GM23338 (cell line): ENCODE measurements around the gene WIPI1. TPM values are rescaled to one million over a fixed set of nuclear protein-coding genes. Genes with fewer than 3 reads are reported as not detected.
"Not testable (repeated sequence)": the region's sequence is repeated elsewhere in the genome, so short reads cannot be mapped to it uniquely, and the experiment has no call there.

Experiments
- ATAC-seq: fragments of 200-7000 bp; cut with Tn5 transposase; 3 replicates; pipeline ENCODE4 v1.9.1; 2020
- DNase-seq: peaks from one replicate; pipeline ENCODE4 v3.0.0-alpha.2; 2015; ENCODE audit warnings: low spot score
- H2AFZ ChIP-seq: fragments of 200-600 bp; sonication (generic); 2 replicates; pipeline ENCODE4 v1.8.0; 2016; ENCODE audit warnings: antibody characterized with exemption, mild to moderate bottlenecking, moderate library complexity
- H3F3A ChIP-seq: fragments of 200-600 bp; sonication (generic); replicated peaks from 2 replicates; pipeline ENCODE4 v1.8.0; 2017; ENCODE audit warnings: antibody characterized with exemption, mixed run types, low read depth
- H3K27ac ChIP-seq: fragments of 200-600 bp; sonication (generic); 2 replicates; pipeline ENCODE4 v1.6.1; 2016; ENCODE audit warnings: low read depth
- H3K27me3 ChIP-seq: fragments of 200-600 bp; sonication (generic); 2 replicates; pipeline ENCODE4 v1.8.0; 2016; ENCODE audit warnings: mild to moderate bottlenecking, mixed run types, moderate library complexity; ENCODE audit not compliant: insufficient read depth
- H3K36me3 ChIP-seq: fragments of 200-600 bp; sonication (generic); 2 replicates; pipeline ENCODE4 v1.8.0; 2016; ENCODE audit warnings: mild to moderate bottlenecking; ENCODE audit not compliant: insufficient read depth
- H3K4me1 ChIP-seq: fragments of 200-600 bp; sonication (generic); 2 replicates; pipeline ENCODE4 v1.8.0; 2016; ENCODE audit warnings: mild to moderate bottlenecking, moderate library complexity; ENCODE audit not compliant: insufficient read depth
- H3K4me2 ChIP-seq: fragments of 200-600 bp; sonication (generic); 2 replicates; pipeline ENCODE4 v1.7.1; 2017; ENCODE audit warnings: mixed run types
- H3K4me3 ChIP-seq: fragments of 200-600 bp; sonication (generic); 2 replicates; pipeline ENCODE4 v1.6.1; 2016; ENCODE audit warnings: mixed run types
- H3K79me2 ChIP-seq: fragments of 200-600 bp; sonication (generic); replicated peaks from 2 replicates; pipeline ENCODE4 v1.8.0; 2017; ENCODE audit warnings: mild to moderate bottlenecking; ENCODE audit not compliant: insufficient read depth
- H3K9me2 ChIP-seq: fragments of 200-600 bp; sonication (generic); 2 replicates; pipeline ENCODE4 v1.8.0; 2017; ENCODE audit not compliant: insufficient read depth
- H4K20me1 ChIP-seq: fragments of 200-600 bp; sonication (generic); replicated peaks from 2 replicates; pipeline ENCODE4 v1.8.0; 2017; ENCODE audit warnings: mild to moderate bottlenecking; ENCODE audit not compliant: insufficient read depth
- H3K27ac Mint-ChIP-seq: 2 replicates; pipeline ENCODE4 v1.8.0; 2020; ENCODE audit warnings: inconsistent platforms, mild to moderate bottlenecking, moderate library complexity, mixed read lengths
- H3K27me3 Mint-ChIP-seq: 3 replicates; pipeline ENCODE4 v1.8.0; 2022; ENCODE audit warnings: low read depth, mild to moderate bottlenecking, moderate library complexity, mixed read lengths, inconsistent platforms; ENCODE audit not compliant: insufficient read depth, poor library complexity
- H3K36me3 Mint-ChIP-seq: 3 replicates; pipeline ENCODE4 v1.8.0; 2021; ENCODE audit warnings: low read depth, mild to moderate bottlenecking, inconsistent platforms, moderate library complexity, mixed read lengths
- H3K4me1 Mint-ChIP-seq: 3 replicates; pipeline ENCODE4 v1.8.0; 2020; ENCODE audit warnings: mild to moderate bottlenecking, inconsistent platforms, mixed read lengths
- H3K4me3 Mint-ChIP-seq: 3 replicates; pipeline ENCODE4 v1.8.0; 2021; ENCODE audit warnings: moderate library complexity, mild to moderate bottlenecking, inconsistent platforms, mixed read lengths
- H3K9me3 Mint-ChIP-seq: 3 replicates; pipeline ENCODE4 v1.8.0; 2020; ENCODE audit warnings: moderate library complexity, mild to moderate bottlenecking, inconsistent platforms, mixed read lengths
- POLR2AphosphoS5 ChIP-seq: IDR thresholded peaks from 2 replicates; pipeline ENCODE4 v1.6.1; 2016; ENCODE audit warnings: antibody characterized with exemption, low read depth
- STAT1 ChIP-seq: IDR thresholded peaks from one replicate; pipeline ENCODE4 v1.6.1; 2016; ENCODE audit warnings: antibody characterized with exemption; ENCODE audit not compliant: unreplicated experiment
- ZNF331 ChIP-seq: fragments of 250-450 bp; sonication (Bioruptor Pico); IDR thresholded peaks from 2 replicates; pipeline ENCODE4 v1.5.0; 2020; ENCODE audit warnings: low read depth, mild to moderate bottlenecking, moderate library complexity
- microRNA counts: library from miRNA; unstranded; fragments of <30 nt; microRNA quantifications from one replicate; lab custom pipeline; 2017
- microRNA-seq: library from miRNA; unstranded; fragments of <30 nt; microRNA quantifications from one replicate; pipeline ENCODE4, GENCODE V29; 2017
- polyA plus RNA-seq: library from polyadenylated mRNA; unstranded; fragments of >200 nt; fragmentation: Nextera tagmentation; extraction: Ambion mirVana; gene quantifications from 2 replicates; pipeline ENCODE4 v1.2.1, GENCODE V29; 2016
- small RNA-seq: library from RNA; depleted of rRNA; stranded (forward); fragments of <200 nt; gene quantifications from one replicate; pipeline ENCODE3, GENCODE V24; 2014; ENCODE audit warnings: low replicate concordance
- total RNA-seq: library from RNA; depleted of rRNA; stranded (reverse); fragments of >200 nt; shearing (Covaris generic); gene quantifications from 2 replicates; pipeline ENCODE4 v1.2.3, GENCODE V29; 2014; rRNA removed
- TF ChIP-seq, protein P1 (sequence below): IDR thresholded peaks from one replicate; pipeline ENCODE4 v1.6.1; 2018; ENCODE audit warnings: antibody characterized with exemption; ENCODE audit not compliant: unreplicated experiment

The WIPI1 gene
- total and polyA plus RNA-seq, 2 experiments from 2014 or later: 24.1 to 29.3 TPM

DNA sequence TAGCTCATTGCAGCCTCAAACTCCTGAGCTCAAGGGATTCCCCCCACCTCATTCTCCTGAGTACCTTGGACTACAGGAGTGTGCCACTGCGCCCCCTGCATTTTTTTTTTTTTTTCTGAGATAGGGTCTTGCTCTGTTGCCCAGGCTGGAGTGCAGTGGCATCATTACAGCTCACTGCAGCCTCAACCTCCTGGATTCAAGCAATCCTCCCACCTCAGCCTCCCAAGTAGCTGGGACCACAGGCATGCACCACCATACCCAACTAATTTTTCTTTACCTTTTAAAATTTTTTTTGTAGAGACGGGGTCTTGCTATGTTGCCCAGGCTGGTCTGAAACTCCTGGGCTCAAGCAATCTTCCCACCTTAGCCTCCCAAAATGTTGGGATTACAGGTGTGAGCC, 81.1 kb downstream of the WIPI1 start:
- H3K4me1 ChIP-seq: peaks cover 20% of the 10 kb centered on the region
- not testable (repeated sequence) for H3K79me2 ChIP-seq, DNase-seq, H3K9me2 ChIP-seq, H3F3A ChIP-seq, ATAC-seq, H2AFZ ChIP-seq, H3K27ac ChIP-seq, H3K36me3 Mint-ChIP-seq, H3K4me3 ChIP-seq, H3K9me3 Mint-ChIP-seq, H3K27ac Mint-ChIP-seq, H4K20me1 ChIP-seq, H3K4me2 ChIP-seq, H3K4me3 Mint-ChIP-seq, H3K27me3 Mint-ChIP-seq, H3K27me3 ChIP-seq, H3K36me3 ChIP-seq
- H3K4me1 Mint-ChIP-seq: peaks cover 23% of the 10 kb centered on the region

DNA sequence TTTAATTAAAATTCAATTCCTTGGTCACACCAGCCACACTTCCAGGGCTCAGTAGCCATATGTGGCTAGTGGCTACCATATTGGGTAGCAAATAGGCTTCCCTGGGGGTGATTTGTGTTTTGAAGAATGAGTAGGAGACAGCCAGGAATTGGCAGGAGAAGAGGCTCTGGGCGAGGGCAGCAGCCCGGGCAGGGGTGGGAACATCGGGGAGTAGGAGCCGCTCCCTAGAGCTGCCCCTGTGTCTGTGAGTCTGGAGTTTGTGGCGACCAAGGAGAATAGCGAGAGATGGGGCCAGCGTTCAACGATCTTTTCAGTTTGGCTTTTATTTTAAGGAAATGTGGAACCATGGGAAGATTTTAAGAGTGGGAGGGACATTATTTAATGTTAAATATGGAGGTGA, 81.7 kb downstream of the WIPI1 start:
- Histone ChIP-seq H3K27ac (no peak overlapping the region), H3K4me3 (no peak overlapping the region), H3K4me1 (peaks cover 20% of the 10 kb centered on the region), H2AFZ (no peak overlapping the region), H3F3A (no peaks in the 10 kb centered on the region), H3K9me2 (no peaks in the 10 kb centered on the region), H4K20me1 (no peaks in the 10 kb centered on the region), H3K4me2 (no peak overlapping the region), H3K36me3 (no peaks in the 10 kb centered on the region), H3K79me2 (no peaks in the 10 kb centered on the region), H3K27me3 (no peaks in the 10 kb centered on the region)
- Mint-ChIP-seq H3K4me3 (no peak overlapping the region), H3K27ac (no peak overlapping the region), H3K36me3 (peaks cover 6% of the 10 kb centered on the region; the same call in 1 of the 3 replicates), H3K4me1 (peaks cover 21% of the 10 kb centered on the region), H3K27me3 (peaks cover 3% of the 10 kb centered on the region), H3K9me3 (no peaks in the 10 kb centered on the region)
- TF ChIP-seq, protein P1, sequence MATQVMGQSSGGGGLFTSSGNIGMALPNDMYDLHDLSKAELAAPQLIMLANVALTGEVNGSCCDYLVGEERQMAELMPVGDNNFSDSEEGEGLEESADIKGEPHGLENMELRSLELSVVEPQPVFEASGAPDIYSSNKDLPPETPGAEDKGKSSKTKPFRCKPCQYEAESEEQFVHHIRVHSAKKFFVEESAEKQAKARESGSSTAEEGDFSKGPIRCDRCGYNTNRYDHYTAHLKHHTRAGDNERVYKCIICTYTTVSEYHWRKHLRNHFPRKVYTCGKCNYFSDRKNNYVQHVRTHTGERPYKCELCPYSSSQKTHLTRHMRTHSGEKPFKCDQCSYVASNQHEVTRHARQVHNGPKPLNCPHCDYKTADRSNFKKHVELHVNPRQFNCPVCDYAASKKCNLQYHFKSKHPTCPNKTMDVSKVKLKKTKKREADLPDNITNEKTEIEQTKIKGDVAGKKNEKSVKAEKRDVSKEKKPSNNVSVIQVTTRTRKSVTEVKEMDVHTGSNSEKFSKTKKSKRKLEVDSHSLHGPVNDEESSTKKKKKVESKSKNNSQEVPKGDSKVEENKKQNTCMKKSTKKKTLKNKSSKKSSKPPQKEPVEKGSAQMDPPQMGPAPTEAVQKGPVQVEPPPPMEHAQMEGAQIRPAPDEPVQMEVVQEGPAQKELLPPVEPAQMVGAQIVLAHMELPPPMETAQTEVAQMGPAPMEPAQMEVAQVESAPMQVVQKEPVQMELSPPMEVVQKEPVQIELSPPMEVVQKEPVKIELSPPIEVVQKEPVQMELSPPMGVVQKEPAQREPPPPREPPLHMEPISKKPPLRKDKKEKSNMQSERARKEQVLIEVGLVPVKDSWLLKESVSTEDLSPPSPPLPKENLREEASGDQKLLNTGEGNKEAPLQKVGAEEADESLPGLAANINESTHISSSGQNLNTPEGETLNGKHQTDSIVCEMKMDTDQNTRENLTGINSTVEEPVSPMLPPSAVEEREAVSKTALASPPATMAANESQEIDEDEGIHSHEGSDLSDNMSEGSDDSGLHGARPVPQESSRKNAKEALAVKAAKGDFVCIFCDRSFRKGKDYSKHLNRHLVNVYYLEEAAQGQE: no peak
- TF ChIP-seq POLR2AphosphoS5 (no peak), STAT1 (no peak), ZNF331 (CRISPR knock-in tag) (no peak)
- ATAC-seq: no peak
- no peak for DNase-seq

MicroRNA genes within 50 kb of the gene (microRNA counts, 767-probe panel; counts per million panel counts)
- not detected for microRNA hsa-miR-635 (lab: Ali Mortazavi, UCI)

Small RNA genes lying within 50 kb of the gene (microRNA-seq; reads per million reads assigned to microRNA genes)
- not detected for gene MIR635

Small RNA genes lying within 50 kb of the gene (small RNA-seq; reads per million reads assigned to genes)
- gene MIR635: not detected

Other genes with a start within 250 kb of the WIPI1 start
- 49.1 and 54.2 TPM in 2 replicates for gene AMZ2, start 209.5 kb downstream of the WIPI1 start, total RNA-seq
- 71.5 and 83.8 TPM in 2 replicates for gene AMZ2, start 209.5 kb downstream of the WIPI1 start, polyA plus RNA-seq
- gene SLC16A6, start 166.4 kb downstream of the WIPI1 start, total RNA-seq: 0.35 TPM in 1 of 2 replicates, not detected in the other
- gene SLC16A6, start 166.4 kb downstream of the WIPI1 start, polyA plus RNA-seq: 0.16 TPM in 1 of 2 replicates, not detected in the other
- 5.1 and 9.2 TPM in 2 replicates for gene ARSG, start 166.0 kb downstream of the WIPI1 start, total RNA-seq
- gene ARSG, start 166.0 kb downstream of the WIPI1 start, polyA plus RNA-seq: 1.7 and 2.4 TPM in 2 replicates
- gene PRKAR1A, start 54.9 kb upstream of the WIPI1 start, total RNA-seq: 100 and 106 TPM in 2 replicates
- gene PRKAR1A, start 54.9 kb upstream of the WIPI1 start, polyA plus RNA-seq: 67.0 and 90.1 TPM in 2 replicates
- gene FAM20A, start 143.9 kb upstream of the WIPI1 start, total RNA-seq: 1.4 and 1.6 TPM in 2 replicates
- gene FAM20A, start 143.9 kb upstream of the WIPI1 start, polyA plus RNA-seq: 1.2 and 1.3 TPM in 2 replicates